ENCODE results near the gene VSIG8.

DNA sequence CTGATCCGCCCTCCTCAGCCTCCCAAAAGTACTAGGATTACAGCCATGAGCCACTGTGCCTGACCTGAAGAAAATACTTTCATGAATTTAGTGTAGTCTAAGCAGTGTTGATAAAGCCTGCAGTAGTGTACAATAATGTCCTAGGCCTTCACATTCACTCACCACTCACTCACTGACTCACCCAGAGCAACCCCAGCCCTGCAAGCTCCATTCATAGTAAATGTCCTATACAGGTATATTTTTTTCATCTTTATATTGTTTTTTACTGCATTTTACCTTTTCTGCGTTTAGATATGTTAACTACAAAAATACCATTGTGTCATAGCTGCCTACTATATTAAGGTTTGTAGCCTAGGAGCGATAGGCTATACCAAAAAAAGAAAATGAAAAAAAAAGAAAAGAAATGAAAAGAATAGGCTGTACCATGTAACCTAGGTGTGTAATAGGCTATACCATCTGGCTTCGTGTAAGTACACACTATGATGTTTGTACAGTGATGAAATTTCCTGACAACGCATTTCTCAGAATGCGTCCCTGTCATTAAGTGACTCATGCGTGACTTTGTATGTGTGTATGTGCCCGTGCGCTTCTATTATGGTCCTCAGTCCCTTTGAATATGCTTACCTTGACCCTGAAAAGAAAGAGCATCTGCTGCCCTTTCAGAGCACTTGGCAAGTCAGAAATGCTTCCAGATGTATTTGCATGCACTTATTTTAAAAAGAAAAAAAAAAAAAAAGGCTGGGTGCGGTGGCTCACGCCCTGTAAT lies 45.0 kb downstream of the VSIG8 start:
- TF ChIP-seq, protein P1, sequence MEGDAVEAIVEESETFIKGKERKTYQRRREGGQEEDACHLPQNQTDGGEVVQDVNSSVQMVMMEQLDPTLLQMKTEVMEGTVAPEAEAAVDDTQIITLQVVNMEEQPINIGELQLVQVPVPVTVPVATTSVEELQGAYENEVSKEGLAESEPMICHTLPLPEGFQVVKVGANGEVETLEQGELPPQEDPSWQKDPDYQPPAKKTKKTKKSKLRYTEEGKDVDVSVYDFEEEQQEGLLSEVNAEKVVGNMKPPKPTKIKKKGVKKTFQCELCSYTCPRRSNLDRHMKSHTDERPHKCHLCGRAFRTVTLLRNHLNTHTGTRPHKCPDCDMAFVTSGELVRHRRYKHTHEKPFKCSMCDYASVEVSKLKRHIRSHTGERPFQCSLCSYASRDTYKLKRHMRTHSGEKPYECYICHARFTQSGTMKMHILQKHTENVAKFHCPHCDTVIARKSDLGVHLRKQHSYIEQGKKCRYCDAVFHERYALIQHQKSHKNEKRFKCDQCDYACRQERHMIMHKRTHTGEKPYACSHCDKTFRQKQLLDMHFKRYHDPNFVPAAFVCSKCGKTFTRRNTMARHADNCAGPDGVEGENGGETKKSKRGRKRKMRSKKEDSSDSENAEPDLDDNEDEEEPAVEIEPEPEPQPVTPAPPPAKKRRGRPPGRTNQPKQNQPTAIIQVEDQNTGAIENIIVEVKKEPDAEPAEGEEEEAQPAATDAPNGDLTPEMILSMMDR (IDR thresholded peaks at IDR 0.05; ENCODE audit: insufficient read depth, low read length): no peak
- TF ChIP-seq GABPA (IDR thresholded peaks at IDR 0.05; ENCODE audit: low read depth): no peak
- TF ChIP-seq, protein P2, sequence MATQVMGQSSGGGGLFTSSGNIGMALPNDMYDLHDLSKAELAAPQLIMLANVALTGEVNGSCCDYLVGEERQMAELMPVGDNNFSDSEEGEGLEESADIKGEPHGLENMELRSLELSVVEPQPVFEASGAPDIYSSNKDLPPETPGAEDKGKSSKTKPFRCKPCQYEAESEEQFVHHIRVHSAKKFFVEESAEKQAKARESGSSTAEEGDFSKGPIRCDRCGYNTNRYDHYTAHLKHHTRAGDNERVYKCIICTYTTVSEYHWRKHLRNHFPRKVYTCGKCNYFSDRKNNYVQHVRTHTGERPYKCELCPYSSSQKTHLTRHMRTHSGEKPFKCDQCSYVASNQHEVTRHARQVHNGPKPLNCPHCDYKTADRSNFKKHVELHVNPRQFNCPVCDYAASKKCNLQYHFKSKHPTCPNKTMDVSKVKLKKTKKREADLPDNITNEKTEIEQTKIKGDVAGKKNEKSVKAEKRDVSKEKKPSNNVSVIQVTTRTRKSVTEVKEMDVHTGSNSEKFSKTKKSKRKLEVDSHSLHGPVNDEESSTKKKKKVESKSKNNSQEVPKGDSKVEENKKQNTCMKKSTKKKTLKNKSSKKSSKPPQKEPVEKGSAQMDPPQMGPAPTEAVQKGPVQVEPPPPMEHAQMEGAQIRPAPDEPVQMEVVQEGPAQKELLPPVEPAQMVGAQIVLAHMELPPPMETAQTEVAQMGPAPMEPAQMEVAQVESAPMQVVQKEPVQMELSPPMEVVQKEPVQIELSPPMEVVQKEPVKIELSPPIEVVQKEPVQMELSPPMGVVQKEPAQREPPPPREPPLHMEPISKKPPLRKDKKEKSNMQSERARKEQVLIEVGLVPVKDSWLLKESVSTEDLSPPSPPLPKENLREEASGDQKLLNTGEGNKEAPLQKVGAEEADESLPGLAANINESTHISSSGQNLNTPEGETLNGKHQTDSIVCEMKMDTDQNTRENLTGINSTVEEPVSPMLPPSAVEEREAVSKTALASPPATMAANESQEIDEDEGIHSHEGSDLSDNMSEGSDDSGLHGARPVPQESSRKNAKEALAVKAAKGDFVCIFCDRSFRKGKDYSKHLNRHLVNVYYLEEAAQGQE (IDR thresholded peaks at IDR 0.05; ENCODE audit: insufficient replicate concordance, low read depth): no peak
- no peak for TF ChIP-seq SPI1 (IDR thresholded peaks at IDR 0.05; ENCODE audit: borderline replicate concordance, low read depth)
- no peak for TF ChIP-seq POLR2AphosphoS5 (IDR thresholded peaks at IDR 0.05; ENCODE audit: low read depth)
